ENCODE data around the gene CNOT6. TPM values are rescaled to one million over a fixed set of nuclear protein-coding genes. Genes with fewer than 3 reads are reported as not detected.

CNOT6 gene
- total RNA-seq, 1 experiment from 2014 or later: 59.1 TPM

DNA sequence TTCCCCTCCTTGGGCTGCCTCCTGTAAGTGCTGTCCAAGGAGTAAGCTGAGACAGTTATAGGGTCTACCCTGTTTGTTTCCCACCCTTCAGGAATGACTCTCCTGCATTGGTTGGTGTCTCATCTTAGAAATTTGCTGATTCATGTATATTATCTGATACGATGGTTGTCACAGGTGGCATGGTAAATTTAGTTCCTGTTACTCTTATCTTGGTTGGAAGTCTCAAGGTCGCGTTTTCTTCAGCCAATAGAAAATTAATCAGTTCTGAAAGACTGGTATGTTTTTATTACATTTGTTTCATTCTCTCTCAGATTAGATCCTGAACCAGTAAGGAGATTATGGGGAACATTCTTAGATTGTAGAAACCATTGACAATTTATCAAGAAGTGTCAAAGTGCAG, 54.4 kb downstream of the CNOT6 start:
- DNase-seq (ENCODE audit: low read depth, low spot score) (no peak), ATAC-seq (no peak)
- peaks cover 3 to 4% of the 10 kb centered on the region in 2 experiments for H3K36me3 ChIP-seq (ENCODE audit: control insufficient read depth in 1 of 2, insufficient read depth in 2 of 2, low read length in 2 of 2)
- no peaks in the 10 kb centered on the region for H3K9me2 ChIP-seq (ENCODE audit: insufficient read depth)
- H3K4me3 ChIP-seq (replicated peaks in 1 of 2; ENCODE audit: low read depth in 1 of 2, low read length in 2 of 2): no peak overlapping the region
- intact Hi-C loops (cut with micrococcal nuclease): no loop called here
- H3K4me2 ChIP-seq (ENCODE audit: low read length): no peak overlapping the region
- no peak overlapping the region for H3K9ac ChIP-seq (ENCODE audit: low read length)
- no peaks in the 10 kb centered on the region for H3K27me3 ChIP-seq (ENCODE audit: insufficient read depth, low read length)
- no peak overlapping the region for H3K27ac ChIP-seq (ENCODE audit: low read depth, low read length)
- no peaks in the 10 kb centered on the region for H3K9me3 ChIP-seq (ENCODE audit: control insufficient read depth in 1 of 2, insufficient read depth in 1 of 2, low read depth in 1 of 2, low read length in 2 of 2)
- H3K4me1 ChIP-seq (ENCODE audit: control insufficient read depth in 1 of 2, insufficient read depth in 2 of 2, low read length in 2 of 2): no peaks in the 10 kb centered on the region
- ChIA-PET CTCF (no interaction called here), POLR2A (no interaction called here), RAD21 (ENCODE audit: low non-redundant PET in 1 of 2, low total read pairs in 2 of 2, uncharacterized antibody in 2 of 2, unreplicated experiment in 2 of 2) (no interaction called here)
- no TSS peak for BruUV-seq (replicated peaks)
- H3K79me2 ChIP-seq (ENCODE audit: insufficient read depth, low read length): peaks cover 52% of the 10 kb centered on the region
- no peak overlapping the region for H2AFZ ChIP-seq (ENCODE audit: low read depth, low read length, poor library complexity, severe bottlenecking)
- TF ChIP-seq POLR2AphosphoS5 (IDR thresholded peaks at IDR 0.05; ENCODE audit: low read depth, low read length) (no peak), CTCF (IDR thresholded peaks at IDR 0.05 in 2 of 3, conservative IDR thresholded peaks at IDR 0.05 in 1 of 3; ENCODE audit: borderline replicate concordance in 1 of 3, insufficient read depth in 1 of 3, low read depth in 2 of 3, low read length in 2 of 3) (no peak)
- TF ChIP-seq, protein P1, sequence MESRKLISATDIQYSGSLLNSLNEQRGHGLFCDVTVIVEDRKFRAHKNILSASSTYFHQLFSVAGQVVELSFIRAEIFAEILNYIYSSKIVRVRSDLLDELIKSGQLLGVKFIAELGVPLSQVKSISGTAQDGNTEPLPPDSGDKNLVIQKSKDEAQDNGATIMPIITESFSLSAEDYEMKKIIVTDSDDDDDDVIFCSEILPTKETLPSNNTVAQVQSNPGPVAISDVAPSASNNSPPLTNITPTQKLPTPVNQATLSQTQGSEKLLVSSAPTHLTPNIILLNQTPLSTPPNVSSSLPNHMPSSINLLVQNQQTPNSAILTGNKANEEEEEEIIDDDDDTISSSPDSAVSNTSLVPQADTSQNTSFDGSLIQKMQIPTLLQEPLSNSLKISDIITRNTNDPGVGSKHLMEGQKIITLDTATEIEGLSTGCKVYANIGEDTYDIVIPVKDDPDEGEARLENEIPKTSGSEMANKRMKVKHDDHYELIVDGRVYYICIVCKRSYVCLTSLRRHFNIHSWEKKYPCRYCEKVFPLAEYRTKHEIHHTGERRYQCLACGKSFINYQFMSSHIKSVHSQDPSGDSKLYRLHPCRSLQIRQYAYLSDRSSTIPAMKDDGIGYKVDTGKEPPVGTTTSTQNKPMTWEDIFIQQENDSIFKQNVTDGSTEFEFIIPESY (IDR thresholded peaks at IDR 0.05; ENCODE audit: extremely low read depth, insufficient replicate concordance, low read length): no peak
- H4K20me1 ChIP-seq (ENCODE audit: insufficient read depth): 0 out of 2 replicates have a peak, but pooled peaks cover 5% of the 10 kb centered on the region

- no peaks in the 10 kb centered on the region for H3K9me2 ChIP-seq (ENCODE audit: insufficient read depth)
- DNase-seq (ENCODE audit: low read depth, low spot score) (no peak), ATAC-seq (no peak)
- POLR2A ChIA-PET: no interaction called here
- H3K36me3 ChIP-seq (ENCODE audit: control insufficient read depth in 1 of 2, insufficient read depth in 2 of 2, low read length in 2 of 2): peaks cover 4 to 5% of the 10 kb centered on the region in 2 experiments
- RAD21 ChIA-PET (ENCODE audit: low non-redundant PET in 1 of 2, low total read pairs in 2 of 2, uncharacterized antibody in 2 of 2, unreplicated experiment in 2 of 2): no interaction called here
- no peak overlapping the region for H3K9ac ChIP-seq (ENCODE audit: low read length)
- CTCF ChIA-PET: no interaction called here
- H3K4me1 ChIP-seq (ENCODE audit: control insufficient read depth in 1 of 2, insufficient read depth in 2 of 2, low read length in 2 of 2): no peaks in the 10 kb centered on the region
- no TSS peak for BruUV-seq (replicated peaks)
- intact Hi-C loops (cut with micrococcal nuclease): no loop called here
- H4K20me1 ChIP-seq (ENCODE audit: insufficient read depth): peaks cover 9% of the 10 kb centered on the region; the same call in 1 of the 2 replicates
- H3K27ac ChIP-seq (ENCODE audit: low read depth, low read length): no peak overlapping the region
- H3K27me3 ChIP-seq (ENCODE audit: insufficient read depth, low read length): no peaks in the 10 kb centered on the region
- H3K9me3 ChIP-seq (ENCODE audit: control insufficient read depth in 1 of 2, insufficient read depth in 1 of 2, low read depth in 1 of 2, low read length in 2 of 2): no peaks in the 10 kb centered on the region
- H3K79me2 ChIP-seq (ENCODE audit: insufficient read depth, low read length): peaks cover 30% of the 10 kb centered on the region
- H2AFZ ChIP-seq (ENCODE audit: low read depth, low read length, poor library complexity, severe bottlenecking): no peak overlapping the region
- no peak overlapping the region for H3K4me2 ChIP-seq (ENCODE audit: low read length)
- H3K4me3 ChIP-seq (replicated peaks in 1 of 2; ENCODE audit: low read depth in 1 of 2, low read length in 2 of 2): no peak overlapping the region
- TF ChIP-seq, protein P2, sequence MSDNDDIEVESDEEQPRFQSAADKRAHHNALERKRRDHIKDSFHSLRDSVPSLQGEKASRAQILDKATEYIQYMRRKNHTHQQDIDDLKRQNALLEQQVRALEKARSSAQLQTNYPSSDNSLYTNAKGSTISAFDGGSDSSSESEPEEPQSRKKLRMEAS (IDR thresholded peaks at IDR 0.05): no peak
- no peak for TF ChIP-seq ZNF274 (IDR thresholded peaks at IDR 0.05; ENCODE audit: low read depth, low read length)
- TF ChIP-seq CTCF (IDR thresholded peaks at IDR 0.05 in 2 of 3, conservative IDR thresholded peaks at IDR 0.05 in 1 of 3; ENCODE audit: borderline replicate concordance in 1 of 3, insufficient read depth in 1 of 3, low read depth in 2 of 3, low read length in 2 of 3): no peak
- TF ChIP-seq SRF (IDR thresholded peaks at IDR 0.05; ENCODE audit: low read depth): no peak
- no peak for TF ChIP-seq ZFX (IDR thresholded peaks at IDR 0.05)
- no peak for TF ChIP-seq CBX3 (IDR thresholded peaks at IDR 0.05; ENCODE audit: low read depth)
- no peak for TF ChIP-seq CEBPB (IDR thresholded peaks at IDR 0.05; ENCODE audit: low read depth)
These were observed 59.4 kb downstream of the CNOT6 start for GRCh38 chr5:180553530-180553929.

Data from HCT116 (cell line).